SIG-M5 treated with dmso at 0.1 percent for 504 hours (cell line): ENCODE results near the gene PAXX.

Experiments used
- DNase-seq: peaks from one replicate; lab custom pipeline; 2025; ENCODE audit not compliant: unreplicated experiment; lab: John Stamatoyannopoulos, UW

PAXX gene

GRCh38 chr9:136952876-136953770 is 39.1 kb upstream of the PAXX start:
- no peak for DNase-seq

- no peak for DNase-seq
Observed at GRCh38 chr9:136953771-136954269, 38.4 kb upstream of the PAXX start.

DNA sequence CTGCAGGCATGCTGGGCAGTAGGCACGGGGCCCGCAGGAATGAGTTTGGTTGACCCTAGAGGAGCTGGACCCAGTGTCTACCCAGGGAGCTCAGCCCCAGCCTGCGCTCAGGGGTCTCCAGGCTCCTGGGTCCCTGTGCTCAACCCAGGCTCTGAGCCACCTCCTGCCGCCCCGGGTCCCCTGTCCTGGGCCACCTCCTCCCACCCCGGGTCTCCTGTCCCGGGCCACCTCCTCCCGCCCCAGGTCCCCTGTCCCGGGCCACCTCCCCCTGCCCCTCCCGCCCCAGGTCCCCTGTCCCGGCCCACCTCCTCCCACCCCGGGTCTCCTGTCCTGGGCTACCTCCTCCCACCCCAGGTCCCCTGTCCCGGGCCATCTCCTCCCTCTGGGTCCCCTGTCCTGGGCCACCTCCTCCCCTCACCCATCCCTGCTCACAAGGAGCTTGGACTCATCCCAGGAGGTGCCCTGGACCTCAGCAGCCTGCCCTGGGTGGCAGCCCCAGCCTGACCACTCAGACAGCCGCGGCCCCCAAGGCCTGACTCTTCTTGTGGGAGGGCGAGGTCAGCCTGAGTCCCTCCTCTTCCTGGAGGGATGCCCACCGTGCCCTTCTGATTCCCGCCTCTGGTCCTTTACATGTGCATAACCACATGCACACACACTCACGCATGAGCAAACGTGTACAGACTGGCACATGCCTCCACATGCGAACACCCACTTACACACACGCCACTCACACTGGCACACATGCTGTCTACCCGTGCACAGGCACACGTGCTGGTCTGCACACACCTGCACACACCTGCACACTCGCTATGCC is 37.7 kb upstream of the PAXX start:
- DNase-seq = no peak

- DNase-seq = no peak
Observed at GRCh38 chr9:136955202-136955942, 36.9 kb upstream of the PAXX start.

GRCh38 chr9:136955943-136956335 is 36.3 kb upstream of the PAXX start:
- DNase-seq = no peak

DNA sequence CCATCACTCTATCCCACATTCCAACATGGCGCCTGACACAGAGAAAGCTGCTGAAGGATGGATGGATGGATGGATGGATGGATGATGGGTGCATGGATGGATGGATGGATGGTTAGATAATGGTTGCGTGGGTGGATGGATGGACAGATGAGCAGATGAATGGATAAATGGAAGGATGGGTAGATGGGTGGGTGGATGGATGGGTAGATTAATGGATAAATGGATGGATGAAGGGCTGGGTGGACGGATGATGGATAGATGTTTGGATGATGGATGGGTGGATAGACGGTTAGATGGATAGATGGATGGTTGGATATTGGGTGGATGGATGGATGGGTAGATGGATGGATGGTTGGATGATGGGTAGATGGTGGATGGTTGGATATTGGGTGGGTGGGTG is 35.6 kb upstream of the PAXX start:
- DNase-seq = no peak

DNA sequence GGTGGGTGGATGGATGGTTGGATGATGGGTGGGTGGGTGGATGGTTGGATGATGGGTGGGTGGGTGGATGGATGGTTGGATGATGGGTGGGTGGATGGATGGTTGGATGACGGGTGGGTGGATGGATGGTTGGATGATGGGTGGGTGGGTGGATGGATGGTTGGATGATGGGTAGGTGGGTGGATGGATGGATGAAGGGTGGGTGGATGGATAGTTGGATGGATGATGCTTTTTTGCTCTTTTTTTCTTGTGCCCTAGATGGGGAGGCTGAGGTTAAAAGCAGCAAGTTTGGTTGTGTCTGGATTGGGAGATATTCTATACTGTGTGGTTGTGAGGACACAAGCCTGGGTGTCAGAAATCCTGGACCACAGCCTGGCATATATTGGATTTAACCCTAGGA is 34.8 kb upstream of the PAXX start:
- no peak for DNase-seq

- DNase-seq = no peak
Observed at GRCh38 chr9:136957901-136958300, 34.3 kb upstream of the PAXX start.

- DNase-seq = no peak
Observed at GRCh38 chr9:136958473-136958872, 33.7 kb upstream of the PAXX start.

GRCh38 chr9:136958898-136959850 is 33.0 kb upstream of the PAXX start:
- DNase-seq = no peak

DNA sequence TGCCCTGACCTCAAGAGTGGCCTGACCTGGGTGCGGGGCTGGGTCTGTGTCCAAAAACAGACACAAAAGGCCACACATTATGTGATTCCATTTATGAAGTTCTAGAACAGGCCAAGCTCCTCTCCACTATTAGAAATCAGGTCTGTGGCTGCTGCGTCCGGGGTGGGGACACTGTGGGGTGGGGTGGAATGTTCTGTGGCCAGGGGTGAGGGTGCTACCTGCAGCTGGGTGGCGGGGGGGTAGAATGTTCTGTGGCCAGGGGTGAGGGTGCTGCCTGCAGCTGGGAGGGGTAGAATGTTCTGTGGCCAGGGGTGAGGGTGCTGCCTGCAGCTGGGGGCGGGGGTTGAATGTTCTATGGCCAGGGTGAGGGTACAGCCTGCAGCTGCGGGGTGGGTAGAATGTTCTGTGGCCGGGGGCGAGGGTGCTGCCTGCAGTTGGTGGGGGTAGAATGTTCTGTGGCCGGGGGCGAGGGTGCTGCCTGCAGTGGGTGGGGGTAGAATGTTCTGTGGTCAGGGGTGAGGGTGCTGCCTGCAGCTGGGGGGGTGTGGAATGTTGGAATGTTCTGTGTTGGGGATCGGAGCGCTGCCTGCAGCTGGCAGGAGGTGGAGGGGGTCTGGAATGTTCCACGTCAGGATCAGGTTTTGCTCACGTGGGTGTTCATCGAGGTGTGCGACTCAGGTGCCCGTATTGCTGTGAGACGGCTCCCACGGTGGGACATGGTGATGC is 31.8 kb upstream of the PAXX start:
- no peak for DNase-seq

DNA sequence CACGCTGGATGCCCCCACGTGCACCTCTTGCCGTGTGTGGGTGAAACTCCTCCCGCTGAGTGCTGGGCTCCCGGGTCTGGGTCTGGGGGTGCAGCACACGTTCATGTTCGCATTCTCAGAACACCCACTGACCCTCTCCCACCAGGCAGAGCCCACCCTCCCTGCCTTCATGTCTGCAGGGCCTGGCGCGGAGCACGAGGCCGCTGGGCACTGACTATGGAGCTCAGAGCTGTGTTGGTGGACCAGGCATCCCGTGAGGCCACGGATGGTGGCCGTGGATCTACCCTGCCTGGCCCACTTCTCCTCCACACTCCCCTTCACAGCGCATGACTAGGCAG is 31.3 kb upstream of the PAXX start:
- DNase-seq = no peak

DNA sequence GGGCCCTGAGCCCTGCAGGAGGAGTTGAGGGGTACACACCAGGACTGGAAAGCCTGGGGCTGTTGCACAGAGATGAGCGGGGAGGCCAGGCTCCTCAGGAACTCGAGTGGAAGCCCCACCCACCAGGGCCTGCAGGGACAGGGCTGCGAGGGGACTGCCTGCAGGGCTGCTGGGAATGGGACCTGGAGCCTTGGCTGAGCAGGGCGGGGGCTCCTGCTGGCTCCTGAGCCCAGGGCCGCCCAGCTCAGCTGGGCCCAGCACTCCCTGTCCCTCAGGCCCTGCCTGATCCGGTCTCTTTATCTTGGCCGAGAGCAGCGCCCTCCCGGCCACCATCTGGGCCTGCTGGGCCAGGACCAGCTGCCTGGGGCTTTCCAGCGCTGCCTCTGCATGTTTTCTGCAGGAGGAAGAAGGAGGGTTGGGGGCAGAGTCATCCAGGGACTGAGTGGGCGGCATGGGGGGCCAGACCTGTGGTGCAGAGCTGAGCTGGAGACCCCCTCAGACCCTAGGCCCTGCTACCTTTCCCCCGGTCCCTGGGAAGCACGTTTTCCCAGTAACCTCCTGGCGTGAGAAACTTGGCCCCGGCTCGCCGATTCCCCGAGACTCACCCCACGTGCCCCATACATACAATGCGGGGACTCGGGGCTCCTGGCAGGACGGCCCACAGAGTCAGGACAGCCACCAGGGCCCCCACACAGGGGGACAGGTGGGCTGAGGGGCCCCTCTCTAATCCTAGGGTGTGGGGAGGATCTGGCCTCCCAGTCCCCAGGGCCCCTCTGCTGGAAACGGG is 30.8 kb upstream of the PAXX start:
- DNase-seq = no peak

DNA sequence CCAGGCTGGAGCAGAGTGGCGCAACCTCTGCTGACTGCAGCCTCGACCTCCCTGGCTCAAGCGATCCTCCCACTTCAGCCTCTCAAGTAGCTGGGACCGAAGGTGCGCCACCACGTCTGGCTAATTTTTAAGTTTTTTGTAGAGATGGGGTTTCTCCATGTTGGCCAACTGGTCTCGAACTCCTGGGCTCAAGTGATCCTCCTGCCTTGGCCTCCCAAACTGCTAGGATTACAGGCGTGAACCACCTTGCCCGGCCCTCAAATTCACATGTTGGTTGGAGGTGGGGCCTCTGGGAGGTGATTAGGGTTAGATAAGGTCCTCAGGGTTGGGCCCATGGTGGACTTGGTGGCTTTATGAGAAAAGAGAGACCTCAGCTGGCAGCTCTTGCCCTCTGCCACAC is 30.1 kb upstream of the PAXX start:
- no peak for DNase-seq

GRCh38 chr9:136962701-136963248 is 29.4 kb upstream of the PAXX start:
- DNase-seq = no peak

DNA sequence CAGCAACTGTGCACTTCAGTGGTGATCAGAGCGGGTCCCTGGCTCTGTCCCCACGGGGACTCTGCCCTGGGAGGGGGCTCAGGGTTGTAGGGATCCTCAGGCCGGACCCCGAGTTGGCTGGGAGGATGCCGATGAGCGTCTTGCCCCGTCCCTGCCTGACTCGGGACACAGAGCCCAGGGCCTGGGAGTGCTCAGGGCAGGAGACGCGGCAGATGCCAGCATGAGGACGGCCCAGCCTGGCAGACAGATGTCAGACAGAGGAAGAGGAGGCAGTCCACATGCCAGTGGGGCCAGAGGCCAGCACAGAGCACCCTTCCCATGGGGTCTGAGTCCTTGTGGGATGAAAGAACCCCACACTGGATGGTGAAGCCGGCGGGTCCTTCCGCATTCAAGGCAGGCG is 28.9 kb upstream of the PAXX start:
- no peak for DNase-seq

GRCh38 chr9:136963751-136964150 is 28.5 kb upstream of the PAXX start:
- DNase-seq = no peak

- DNase-seq = no peak
Observed at GRCh38 chr9:136964171-136964689, 28.0 kb upstream of the PAXX start.
